Measurements from ENCODE around the gene UMPS.

- TF ChIP-seq POLR2A (IDR thresholded peaks at IDR 0.05; ENCODE audit: low read length) (no peak), GATA1 (IDR thresholded peaks at IDR 0.05; ENCODE audit: low read depth, low read length) (no peak)
Measured at GRCh38 chr3:124694486-124694885, 35.8 kb upstream of the UMPS start.
